ENCODE data around the gene CYP2W1.
A peak's percentile ranks its signal among the peaks of the same experiment; 100 is the strongest.

DNA sequence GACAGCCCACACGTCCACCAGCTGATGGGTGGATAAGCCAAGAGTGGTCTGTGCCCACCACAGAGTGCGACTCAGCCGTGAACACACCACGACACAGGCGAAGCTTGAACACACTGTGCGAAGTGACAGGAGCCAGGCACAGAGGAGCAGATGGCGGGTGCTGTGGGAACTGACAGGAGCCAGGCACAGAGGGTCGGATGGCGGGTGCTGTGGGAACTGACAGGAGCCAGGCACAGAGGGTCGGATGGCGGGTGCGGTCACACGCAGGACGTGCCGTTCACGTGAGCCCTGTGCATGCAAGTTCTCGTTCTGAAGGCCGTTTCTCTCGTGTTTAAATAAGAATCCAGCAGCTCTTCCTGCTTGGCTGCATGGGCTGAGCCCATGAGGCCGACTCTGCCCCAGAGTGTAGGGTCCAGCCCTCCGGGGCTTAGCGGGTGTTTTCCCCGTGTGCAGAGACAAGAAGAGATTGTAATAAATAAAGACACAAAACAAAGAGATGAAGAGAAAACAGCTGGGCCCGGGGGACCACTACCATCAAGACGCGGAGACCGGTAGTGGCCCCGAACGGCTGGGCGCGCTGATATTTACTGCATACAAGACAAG, 22.6 kb upstream of the CYP2W1 start:
- TF ChIP-seq, protein P1, sequence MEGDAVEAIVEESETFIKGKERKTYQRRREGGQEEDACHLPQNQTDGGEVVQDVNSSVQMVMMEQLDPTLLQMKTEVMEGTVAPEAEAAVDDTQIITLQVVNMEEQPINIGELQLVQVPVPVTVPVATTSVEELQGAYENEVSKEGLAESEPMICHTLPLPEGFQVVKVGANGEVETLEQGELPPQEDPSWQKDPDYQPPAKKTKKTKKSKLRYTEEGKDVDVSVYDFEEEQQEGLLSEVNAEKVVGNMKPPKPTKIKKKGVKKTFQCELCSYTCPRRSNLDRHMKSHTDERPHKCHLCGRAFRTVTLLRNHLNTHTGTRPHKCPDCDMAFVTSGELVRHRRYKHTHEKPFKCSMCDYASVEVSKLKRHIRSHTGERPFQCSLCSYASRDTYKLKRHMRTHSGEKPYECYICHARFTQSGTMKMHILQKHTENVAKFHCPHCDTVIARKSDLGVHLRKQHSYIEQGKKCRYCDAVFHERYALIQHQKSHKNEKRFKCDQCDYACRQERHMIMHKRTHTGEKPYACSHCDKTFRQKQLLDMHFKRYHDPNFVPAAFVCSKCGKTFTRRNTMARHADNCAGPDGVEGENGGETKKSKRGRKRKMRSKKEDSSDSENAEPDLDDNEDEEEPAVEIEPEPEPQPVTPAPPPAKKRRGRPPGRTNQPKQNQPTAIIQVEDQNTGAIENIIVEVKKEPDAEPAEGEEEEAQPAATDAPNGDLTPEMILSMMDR (IDR thresholded peaks at IDR 0.05), result no peak
- TF ChIP-seq EP300 (IDR thresholded peaks at IDR 0.05; ENCODE audit: low read depth) (no peak), POLR2AphosphoS5 (IDR thresholded peaks at IDR 0.05) (peak in 1 of 3 donors; percentile 23)

All from transverse colon (tissue), 4 donors.